ENCODE data around the gene FASN.

The FASN gene

DNA sequence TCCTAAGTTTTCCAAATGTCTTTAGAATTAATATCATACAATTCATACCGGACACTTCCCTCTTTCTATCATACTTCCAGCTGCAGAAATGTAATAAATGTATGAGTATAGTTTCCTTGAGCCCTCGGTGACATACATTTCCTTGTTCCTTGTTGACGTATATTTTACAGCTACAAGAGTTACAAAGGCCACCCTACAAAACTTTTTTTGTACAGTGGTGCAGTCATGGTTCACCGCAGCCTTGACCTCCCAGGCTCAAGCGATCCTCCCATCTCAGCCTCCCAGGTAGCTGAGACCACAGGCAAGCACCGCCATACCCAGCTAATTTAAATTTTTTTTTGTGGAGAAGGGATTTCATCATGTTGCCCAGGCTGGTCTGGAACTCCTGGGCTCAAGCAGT is 25.2 kb downstream of the FASN start:
- DNase-seq = no peak

DNA sequence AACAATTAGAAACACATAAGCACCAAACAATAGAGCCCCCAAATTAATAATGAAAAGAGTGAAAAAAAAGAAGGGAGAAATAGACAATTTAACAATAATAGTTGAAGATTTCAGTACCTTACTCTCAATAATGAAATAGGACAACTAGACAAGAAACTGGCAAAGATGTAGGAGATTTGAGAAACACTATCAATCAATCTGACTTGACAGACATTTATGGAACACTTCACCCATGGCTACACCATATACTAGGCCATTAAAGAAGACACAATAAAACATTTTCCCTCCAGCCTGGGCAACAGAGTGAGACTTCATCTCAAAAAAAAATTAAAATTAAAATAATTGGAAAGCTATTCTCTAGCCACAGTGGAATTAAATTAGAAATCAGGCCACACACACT is 27.4 kb downstream of the FASN start:
- DNase-seq = no peak

DNA sequence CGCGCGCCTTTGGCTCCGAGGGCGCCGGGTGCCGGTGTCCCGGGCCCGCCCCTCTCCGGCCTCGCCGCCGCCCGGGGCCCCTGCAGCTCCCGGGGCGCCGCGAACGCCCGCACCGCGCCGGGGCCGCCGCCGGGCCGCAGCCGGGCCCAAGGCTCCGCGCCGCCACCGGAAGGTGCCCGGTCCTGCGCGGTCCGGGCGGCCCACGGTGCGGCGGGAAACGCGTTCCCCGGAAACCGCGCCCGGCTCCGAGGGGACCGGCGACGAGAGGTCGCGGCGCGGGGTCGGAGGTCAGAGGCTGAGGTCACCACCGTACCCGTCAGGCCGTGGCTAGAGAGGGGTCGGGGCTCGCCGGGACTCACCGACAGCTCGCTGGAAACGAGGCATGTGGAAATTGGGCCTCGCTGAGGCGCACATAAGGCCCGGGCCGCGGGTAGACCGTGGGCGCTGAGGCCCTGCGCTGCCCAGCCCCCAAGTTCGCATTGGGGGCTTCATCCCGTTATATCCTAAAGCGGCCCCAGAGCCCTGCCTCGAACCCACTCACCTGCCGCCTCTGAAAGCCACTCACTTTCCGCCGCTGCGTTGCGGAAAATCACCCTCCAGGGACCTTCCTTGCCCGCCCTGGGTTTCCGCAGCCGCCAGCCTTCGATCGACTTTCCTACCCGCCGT is 32.3 kb downstream of the FASN start, which contains the start of gene DUS1L:
TSS of gene DUS1L (minus strand) at position 167 of the 666 bp plus-strand sequence. CDS start 745 bp downstream, outside the sequence.
- no peak for DNase-seq

- no peak for DNase-seq
Measured at GRCh38 chr17:82065193-82065637, 32.8 kb downstream of the FASN start.

DNA sequence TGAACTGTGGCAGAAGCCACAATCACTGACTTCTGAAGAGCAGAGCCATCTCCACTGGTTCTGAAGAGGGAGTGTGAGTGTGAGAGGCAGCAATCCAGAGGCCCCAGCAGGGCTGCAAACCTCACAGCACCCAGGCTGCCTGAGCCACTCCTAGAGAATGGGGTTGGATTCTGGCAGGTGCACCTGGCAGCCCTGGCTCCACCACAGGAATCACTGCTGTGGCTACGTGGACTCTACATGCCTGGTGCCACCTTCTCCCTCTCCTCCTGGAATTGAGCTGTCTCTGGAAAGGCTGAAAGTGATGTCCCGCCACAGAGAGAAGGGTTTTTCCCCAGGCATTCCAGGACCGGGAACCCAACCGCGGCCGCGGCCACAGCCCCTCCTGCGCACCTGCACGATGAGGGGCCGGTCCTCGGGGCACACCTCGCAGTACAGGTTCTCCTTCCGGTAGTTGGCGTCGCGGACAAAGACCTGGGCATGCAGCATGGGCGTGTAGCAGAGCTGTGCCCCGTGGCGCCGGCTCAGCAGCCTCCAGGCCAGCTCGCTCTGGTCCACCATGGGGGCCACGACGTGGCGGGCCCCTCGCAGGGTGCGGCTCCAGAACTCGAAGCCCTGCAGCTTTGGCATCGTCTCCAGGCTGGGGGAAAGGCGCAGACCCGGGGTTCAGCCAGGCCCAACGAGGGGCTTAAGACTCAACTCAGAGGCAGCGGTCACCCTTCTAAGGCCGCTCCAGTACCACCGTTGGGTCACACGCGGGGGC is 33.4 kb downstream of the FASN start:
- no peak for DNase-seq

DNA sequence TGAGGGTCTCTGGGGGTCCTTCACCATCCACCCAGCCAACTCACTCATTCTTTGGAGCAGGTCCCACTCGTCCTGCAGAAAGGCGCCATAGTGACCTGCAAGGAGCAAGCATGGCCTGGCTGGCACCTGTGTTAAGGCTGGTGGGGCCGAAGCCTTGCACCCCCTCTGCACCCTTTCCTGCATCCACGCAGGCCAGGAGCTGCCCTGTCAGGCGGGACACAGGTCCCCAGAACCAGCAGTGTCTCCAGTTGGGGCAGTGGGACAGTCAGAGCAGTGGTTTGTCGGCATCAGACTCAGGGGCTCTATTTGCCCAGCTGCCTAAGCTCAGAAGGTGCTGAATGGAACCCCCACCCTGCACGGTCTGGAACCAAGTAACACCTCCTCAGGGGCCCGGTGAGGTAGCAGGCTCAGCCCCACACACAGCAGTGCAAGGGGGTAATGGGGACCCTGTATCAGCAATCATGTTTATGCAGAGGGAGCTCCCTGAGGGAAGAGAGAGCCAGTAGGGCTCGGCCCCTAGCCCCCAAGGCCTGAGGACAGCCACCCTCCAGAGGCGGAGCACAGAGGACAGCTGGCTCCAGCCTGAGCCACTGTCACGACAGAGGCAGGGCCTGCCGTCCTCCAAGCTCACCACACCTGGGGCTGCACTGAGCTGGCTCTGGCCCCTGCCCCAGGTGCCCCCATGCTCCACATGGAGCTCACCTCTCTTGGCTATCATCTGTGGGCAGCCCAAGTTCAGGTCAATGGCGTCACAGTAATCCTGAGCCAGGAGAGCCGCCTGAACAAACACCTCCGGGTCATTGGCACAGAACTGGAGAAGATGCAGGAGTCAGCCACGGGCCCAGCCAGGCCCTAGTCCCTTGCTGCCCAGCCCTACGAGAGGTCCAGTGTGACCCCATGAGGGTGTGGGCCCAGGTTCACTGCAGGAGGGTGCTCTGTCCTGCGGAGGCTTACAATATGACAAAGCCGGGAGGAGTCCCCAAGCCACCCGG is 34.3 kb downstream of the FASN start:
- DNase-seq = no peak

- DNase-seq = no peak
Measured at GRCh38 chr17:82062984-82063368, 35.1 kb downstream of the FASN start.

- DNase-seq = no peak
Measured at GRCh38 chr17:82062076-82062983, 35.7 kb downstream of the FASN start.

DNA sequence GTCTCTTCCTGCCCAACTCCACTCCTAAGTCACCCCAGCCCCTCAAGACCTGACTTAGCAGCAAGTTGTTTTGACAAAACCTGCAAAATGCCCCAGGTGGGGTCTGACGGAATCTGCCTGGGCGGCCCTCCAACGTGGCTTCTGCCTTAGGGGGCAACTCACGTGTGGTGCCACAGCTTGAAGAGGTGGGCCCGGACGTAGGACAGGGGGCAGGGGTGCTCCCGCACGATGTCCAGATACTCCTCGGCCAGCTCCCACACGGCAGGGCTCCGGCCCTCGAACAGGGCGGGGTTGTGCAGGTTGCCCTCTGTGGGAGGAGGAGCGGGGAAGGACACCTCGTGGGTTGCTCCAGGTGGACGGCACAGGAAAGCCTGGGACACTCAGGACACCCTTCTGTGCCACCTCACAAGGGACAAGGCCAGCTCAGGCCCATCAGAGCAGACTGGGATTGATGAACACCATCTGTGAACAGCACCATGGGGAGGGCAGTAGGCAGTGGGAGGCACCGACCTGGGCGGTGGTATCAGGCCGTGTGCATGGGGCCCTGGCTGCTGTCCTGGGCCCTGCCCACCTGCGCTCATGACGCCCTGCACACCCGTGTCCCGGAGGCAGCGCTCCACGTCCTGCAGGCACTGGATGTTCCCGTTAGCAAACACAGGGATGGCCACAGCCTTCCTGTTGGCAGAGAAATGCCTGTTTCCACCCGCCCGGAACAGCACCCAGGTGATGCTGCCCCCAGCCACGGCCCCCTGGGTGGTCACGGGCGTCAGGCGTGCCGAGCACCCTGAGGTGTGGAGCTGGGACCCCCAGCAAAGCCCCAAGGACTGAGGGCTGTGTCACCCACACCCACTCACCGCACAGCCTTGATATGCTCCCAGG is 36.8 kb downstream of the FASN start:
- DNase-seq = no peak

DNA sequence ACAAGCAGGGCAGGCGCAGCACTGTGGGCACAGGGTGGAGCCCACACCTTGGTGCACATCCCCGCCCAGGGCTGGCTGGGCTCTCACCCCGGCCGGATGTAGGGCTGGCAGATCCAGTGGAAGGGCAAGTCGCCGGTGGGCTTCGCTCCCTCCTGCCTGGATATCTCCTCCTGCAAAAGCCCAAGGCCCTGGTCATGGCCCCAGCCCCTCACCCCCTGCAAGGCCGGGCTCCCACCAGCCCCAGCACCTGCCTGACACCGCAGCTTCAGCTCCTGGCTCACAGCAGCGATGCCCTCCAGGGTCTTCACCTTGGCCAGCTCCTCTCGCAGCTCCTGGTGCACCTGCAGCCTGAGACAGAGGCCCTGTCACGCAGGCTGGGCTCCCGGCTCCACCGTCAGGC is 37.4 kb downstream of the FASN start:
- no peak for DNase-seq

DNA sequence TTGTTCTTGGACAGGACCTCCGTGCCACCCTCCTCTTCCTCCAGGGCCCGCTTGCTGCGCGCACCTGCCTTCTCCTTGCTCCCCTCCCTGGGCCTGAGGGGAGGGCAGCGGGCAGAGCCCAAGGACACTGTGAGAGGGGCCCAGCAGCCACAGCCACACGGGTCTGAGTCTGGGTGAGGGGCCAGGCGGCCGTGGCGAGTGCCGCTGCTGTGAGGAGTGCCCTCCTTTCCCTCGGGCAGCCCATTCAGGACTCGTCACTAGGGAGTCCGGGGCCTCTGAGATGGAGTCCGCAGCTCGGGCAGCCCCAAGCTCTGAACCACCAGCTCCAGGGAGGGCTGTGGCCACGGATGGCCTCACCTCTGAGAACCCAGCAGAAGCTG is 38.0 kb downstream of the FASN start:
- no peak for DNase-seq

GRCh38 chr17:82059272-82060000 is 38.6 kb downstream of the FASN start:
- DNase-seq = no peak

- no peak for DNase-seq
Measured at GRCh38 chr17:82058855-82059249, 39.2 kb downstream of the FASN start.

- no peak for DNase-seq
Measured at GRCh38 chr17:82058230-82058854, 39.7 kb downstream of the FASN start.

- DNase-seq = no peak
Measured at GRCh38 chr17:82056729-82057621, 41.1 kb downstream of the FASN start.

DNA sequence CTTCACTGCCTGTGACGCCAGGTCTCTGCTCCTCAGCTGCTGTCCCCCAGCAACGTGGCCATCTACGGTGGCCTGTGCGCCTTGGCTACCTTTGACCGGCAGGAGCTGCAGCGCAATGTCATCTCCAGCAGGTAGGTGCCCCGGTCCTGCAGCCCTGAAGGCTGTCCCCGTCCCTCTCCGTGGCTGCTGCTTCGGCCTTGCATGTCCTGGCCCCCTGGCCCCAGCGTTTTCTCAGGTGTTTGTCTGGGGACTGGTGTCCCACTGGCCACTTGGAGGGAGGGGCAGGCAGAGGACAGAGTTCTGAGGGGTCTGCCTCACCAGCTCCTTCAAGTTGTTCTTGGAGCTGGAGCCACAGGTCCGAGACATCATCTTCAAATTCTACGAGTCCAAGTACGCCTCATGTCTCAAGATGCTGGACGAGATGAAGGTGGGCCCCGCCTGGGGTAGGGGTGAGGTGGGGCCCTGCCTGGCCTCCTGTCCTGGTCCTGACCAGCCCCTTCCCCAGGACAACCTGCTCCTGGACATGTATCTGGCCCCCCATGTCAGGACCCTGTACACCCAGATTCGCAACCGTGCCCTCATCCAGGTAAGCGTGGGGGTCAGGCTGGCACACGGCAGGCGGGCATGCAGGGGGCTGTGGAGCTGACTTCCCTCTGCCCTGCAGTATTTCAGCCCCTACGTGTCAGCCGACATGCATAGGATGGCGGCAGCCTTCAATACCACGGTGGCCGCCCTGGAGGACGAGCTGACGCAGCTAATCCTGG is 41.9 kb downstream of the FASN start:
- DNase-seq = no peak

DNA sequence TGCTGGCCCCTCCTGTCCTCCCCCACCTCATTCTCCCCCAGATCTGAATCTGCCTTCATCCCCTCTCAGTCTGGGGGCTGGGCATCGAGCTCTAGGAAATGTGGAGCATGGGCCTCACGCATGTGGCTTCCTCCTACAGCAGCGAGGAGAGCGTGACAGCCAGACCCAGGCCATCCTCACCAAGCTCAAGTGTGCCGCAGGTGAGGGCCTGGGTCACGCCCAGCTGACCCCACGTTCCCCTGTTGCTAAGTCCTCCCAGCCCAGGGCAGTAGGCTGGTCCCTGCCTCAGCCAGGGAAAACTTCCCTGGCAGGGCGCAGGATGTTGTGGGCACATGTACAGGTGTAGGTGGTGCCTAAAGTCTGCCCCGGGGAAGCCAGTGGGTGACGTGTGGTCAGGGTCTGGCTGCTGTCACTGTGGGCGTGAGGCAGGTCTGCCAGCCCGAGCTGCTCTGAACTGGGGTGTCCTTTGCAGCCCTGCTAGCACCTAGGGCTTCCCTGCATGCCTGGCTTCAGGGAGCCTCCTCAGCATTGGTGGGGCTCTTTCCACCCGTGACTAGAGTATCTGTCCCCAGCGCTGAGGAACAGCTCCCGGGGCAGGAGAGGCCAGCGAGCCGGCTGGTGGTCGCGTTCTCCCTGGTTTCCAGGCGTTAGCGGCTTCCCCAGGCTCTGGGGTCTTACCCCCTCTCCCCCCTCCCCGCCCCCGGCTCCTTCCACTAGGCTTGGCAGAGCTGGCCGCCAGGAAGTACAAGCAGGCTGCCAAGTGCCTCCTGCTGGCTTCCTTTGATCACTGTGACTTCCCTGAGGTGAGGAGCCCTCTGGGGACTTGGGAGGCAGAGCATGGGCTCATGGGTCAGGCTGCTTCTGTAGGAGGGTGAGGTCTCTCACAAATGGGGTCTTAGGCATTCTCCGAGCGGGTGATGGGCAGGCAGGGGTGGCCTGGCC is 42.7 kb downstream of the FASN start:
- DNase-seq = no peak

Data from NCI-H187 treated with DMSO at 0.1 percent for 48 hours (cell line).